Glomerular visceral epithelial cell (primary cell): ENCODE measurements around the gene IBA57.

Experiments
- DNase-seq: peaks from one replicate; pipeline ENCODE4 v3.0.0-alpha.2; 2016; ENCODE audit errors: extremely low spot score

The IBA57 gene

DNA sequence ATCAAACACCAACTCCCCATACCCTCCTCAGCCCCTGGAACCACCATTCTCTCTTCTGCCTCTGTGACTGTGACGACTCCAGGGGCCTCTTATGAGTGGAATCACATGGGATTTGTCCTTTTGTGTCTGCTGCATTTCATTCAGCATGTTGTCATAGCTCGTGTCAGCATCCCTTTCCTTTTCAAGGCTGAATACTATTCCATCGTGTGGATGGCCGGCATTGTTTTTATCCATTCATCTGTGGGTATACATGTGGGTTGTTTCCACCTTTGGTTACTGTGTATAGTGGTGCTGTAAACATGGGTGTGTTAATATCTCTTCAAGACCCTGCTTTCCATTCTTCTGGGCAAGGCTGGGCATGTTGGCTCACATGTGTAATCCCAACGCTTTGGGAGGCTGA, 25.2 kb downstream of the IBA57 start:
- DNase-seq, result no peak

DNA sequence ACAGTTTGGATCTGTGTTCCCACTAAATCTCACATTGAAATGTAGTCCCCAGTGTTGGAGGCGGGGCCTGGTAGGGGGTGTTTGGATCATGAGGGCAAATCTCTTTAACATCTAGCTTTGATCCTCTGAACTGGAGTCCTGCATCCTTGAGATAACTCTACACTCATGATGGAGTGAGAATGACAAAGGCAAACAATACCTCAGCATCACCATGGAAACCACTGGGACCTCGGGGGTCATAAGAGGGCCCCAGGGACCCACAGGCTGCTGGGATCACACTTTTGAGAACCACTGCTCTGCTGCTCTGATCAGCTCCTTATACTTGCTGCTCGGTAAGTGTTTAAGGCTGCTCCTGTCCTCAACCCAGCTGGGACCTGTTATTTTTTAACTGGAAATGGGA, 28.8 kb downstream of the IBA57 start:
- no peak for DNase-seq

DNA sequence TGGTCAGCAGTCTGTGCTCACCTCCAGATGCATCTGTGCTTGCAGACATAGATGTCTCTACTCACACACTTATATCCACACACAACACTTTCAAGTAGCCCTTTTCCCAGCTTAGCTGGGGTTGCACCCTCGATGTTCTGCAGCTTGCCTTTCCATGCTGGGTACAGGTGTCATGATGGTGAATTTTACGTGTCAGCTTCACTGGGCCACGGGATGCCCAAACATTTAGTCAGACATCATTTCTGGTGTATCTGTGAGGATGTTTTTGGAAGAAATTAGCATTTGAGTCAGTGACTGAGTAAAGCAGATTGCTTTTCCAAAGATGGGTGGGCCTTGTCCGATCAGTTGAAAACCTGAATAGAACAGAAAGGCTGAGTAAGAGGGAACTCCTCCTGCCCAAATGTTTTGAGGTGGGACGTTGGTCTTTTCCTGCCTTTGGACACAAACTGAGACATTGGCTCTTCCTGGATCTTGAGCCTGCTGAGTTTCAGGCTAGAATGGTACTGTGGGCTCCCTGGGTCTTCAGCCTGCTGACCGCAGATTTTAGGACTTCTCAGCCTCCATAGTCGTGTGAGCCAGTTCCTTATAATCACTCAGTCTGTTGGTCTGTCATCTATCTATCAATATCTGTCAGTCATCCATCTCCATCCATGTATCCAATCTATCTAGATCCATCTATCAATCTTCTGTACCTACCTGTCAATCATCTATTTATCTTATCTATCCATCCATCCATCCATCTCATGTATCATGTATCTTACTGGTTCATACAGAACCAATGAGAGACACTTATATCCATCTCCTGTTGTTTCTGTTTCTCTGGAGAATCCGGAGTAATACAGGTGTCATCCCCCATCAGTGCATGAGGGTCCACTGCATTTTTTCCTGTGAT, 29.6 kb downstream of the IBA57 start:
- no peak for DNase-seq

DNA sequence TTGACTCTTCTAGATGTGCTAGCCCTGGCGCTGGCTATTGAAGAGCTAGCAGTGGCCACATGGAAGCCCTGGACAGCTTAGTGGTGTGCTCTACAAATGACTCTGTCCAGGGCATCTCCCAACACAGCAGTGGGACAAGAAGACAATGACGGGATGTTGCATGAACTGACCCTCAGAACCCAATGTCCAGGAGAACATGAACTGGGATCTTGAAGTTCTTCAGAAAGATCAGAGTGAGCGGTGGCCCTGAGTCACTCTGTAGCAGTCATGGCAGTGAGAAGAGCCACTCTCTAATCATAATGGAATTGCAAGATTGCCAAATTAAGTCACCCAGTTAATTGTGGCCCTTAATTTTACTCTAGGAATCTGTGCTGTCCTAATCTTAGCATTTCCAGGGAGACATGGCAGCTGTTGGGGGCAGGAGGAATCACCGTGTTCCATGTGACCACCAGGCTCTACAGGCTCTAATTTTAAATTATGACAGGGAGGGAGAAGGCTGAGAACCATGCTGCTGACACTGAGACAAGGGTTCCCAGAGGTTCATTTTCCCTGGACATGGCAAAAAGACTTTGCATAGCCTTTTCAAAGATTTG, 32.0 kb downstream of the IBA57 start:
- no peak for DNase-seq

DNA sequence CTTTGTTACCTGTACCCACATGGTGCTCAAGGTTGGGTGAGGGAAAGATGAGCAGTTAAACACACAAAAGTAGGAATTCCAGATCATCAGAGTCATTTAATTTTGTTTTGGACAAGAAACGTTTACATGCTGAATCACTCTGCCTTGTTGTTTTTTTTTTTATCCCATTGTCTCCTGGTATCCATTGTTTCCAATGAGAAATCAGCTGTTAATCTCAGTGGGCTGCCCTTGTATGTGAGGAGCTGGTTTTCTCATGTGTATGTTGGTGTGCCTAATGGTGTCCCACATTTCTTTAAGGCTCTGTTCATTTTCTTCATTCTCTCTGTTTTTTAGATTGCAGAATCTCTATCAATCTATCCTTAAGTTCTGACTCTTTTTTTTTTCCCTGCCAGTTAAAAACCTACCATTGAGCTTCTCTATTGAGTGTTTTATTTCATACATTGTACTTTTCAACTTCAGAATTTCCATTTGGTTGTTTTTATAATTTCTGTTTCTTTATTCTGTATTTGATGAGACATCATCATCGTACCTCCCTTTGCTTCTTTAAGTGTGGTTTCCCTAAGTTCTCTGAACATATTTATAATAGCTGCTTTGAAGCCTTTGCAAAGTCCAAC, 33.5 kb downstream of the IBA57 start:
- no peak for DNase-seq

DNA sequence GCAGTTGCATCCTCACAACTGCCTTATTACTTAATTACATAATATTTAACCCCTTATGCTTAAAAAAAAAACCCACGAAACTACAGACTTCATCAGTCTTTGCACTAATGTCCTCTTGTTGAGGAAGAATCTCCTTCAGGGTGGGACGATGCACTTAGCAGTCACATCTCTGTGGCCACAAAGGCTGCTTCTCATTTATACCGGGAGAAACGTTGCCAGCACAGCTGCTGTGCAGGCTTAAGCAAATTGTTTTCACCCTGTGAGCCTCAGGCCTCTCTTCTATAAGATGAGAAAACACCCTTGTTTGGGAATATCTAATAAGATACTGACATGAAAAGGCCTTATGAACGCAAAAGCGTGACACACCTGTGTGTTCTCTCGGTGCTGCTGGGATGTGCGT, 39.4 kb downstream of the IBA57 start:
- DNase-seq, result no peak

DNA sequence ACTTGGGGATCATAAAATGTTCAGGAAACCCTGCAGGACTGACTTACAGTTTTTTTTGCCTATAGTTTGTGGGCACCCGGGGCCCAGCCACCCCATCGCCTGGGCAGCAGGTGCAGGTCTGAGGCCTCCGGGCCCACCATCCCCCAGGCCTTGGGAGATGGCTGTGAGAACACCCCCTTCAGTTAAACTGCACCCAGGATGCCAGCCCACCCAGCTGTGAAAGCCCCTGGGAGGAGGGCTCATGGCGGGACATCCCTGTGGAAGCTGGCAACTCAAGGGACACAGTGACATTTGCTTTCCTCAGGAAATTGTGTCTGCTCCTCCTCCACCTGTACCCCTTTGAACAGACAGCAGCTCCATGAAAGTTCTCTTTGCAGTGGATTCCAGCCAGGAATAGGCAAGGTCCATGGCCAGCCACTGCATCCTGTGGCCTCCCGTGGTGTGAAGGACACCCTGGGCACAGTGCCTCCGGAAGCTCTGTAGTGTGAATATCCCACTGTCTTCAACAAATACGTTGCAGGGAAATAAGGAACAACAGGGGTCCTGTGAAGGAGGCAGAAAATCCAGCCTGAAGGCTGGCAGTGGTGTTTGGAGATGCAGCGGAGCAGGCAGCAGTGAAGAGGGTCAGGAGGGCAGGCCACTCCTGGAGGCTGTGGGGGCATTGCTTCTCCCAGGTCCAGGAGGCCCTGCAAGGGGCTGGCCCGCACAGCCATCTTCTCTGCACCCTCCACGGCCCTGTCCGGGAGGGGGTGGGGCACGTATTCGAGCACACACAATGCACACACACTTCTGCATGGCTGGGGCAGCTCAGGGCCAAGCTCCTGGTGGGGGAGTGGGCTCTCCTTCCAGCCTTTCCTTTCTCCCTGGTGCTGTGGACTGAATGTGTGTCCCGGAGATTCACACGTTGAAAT, 40.2 kb downstream of the IBA57 start:
- DNase-seq, result no peak

DNA sequence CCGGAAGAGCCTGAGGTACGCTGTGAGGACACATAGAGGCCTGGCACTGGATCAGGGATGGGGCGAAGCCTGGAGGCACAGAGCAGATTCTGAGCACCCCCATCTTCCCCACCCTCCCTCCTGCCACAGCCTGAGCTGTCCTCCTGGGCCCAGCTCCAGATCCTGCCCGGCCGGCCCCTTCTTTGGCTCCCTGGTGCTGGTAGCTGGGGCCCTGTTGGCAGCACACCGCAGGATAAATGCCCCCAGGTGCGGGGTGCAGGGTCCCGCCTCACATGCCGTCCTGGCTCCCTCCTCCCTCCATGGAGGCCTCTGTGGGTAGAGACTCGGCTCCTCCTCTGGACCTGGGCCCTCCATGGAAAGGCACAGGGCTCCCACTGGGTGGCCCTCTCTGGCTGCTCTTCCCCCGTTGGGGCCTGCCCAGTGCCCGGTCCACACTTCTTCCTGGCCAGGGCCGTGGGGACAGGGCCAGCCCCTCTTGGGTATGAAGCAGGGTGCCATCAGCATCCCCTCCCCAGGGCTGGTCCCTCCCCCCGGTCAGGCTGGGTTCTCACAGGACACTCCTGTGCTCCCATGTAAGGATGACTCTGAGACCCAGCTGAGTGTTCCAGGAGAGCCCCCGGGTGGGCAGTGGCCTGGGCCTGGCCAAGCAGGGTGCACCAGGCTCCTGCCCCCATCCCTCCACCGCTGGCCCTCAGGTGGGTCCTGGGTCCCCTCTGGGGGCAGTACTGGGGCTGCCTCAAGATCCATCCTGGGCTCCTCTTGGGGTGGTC, 41.2 kb downstream of the IBA57 start:
- no peak for DNase-seq

DNA sequence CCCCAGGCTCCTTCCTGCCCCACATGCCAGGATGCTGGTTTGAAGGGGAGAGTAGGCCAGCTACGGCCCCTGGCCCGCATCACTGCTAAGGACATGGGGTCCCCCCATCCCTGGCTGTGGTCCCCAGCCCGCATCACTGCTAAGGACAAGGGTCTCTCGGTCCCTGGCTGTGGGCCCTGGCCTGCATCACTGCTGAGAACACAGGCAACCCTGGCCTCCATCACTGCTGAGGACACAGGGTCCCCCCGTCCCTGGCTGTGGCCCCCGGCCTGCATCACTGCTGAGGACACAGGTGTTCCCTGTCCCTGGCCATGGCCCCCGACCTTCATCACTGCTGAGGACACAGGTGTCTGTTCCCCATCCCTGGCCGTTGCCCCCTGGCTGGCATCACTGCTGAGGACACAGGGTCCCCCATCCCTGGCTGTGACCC, 41.8 kb downstream of the IBA57 start:
- DNase-seq, result no peak

DNA sequence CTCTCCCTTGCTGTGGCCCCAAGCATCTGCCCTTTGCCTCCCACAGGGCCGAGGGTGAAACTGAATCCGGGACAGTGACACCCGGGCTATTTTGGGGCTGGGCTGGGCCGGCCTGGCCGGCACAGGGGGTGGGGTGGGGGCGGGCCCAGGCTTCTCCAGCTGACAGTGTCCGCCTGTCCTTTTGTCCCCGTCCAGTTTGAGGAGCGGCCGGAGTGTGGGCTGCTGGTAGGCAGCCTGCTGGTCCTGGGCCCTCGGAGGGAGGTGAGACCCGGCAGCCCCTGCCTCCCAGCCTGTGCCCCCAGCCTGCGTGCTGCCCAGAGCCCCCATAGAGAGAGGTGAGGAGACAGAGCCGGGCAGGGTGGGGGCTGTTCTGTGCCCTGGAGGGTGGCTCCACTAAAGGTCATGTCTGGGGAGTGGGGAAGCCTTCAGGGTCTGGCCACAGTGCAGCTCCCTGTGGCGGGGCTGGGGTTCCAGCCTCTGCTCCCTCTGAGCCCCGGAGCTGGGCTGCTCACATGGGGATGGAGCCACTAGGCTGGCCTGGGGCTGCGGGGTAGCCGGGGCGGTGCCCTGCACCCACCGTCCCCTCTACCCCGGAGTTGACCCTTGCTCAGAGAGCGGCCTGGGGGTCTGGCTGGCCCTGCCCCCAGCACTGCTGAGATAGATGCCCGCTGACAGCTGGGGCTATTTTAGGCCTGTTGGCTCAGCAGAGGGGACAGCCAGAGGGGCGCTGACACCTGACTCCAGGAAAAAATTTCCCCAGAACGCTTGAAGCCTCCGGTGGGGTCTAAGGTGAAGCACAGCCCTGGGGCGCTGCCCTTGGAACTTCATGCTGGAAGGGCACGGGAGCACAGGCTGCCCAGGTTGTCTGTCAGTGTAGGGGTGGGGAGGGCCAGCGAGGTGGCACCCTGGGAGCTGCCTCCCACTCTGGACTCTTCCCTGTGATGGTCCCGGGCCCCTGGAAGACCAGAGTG, 42.5 kb downstream of the IBA57 start, which contains the start of gene OBSCN:
OBSCN (plus strand) TSS at position 194 of the 971 bp plus-strand sequence. CDS start 3,740 bp downstream, outside the sequence.
- no peak for DNase-seq

DNA sequence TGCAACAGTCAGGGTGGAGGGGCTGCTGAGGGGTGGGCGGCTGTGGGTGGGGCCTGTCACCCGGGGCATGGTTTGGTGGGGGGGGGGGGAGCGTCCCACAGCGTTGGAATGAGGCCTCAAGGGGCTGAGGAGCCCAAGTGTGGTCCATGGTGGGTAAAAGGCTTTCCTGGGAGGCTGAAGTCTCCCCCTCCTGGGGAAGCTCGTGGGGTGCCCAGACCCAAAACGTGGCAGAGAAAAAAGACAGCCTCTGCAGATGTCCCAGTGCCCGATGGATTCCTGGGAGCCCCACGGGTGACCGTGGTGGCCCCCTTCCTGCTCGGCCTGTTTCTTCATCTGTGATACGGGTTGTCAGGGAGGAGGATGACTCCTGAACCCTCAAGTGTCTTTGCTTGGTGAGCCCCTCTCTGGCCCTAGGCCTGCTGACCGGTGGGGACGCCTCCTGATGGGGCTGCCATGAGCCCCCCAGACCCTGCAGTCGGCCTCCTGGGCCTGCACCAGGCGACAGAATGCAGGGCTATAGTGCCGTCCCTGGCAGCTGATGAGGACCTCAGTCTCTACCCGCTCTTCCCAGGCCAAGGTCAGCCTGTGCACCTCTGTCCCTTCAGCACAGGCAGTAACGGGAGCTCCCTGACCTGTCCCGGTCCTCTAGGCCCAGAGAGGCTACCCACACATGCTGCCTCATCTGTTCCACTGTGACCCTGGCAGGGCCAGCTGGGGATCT, 43.4 kb downstream of the IBA57 start:
- no peak for DNase-seq

DNA sequence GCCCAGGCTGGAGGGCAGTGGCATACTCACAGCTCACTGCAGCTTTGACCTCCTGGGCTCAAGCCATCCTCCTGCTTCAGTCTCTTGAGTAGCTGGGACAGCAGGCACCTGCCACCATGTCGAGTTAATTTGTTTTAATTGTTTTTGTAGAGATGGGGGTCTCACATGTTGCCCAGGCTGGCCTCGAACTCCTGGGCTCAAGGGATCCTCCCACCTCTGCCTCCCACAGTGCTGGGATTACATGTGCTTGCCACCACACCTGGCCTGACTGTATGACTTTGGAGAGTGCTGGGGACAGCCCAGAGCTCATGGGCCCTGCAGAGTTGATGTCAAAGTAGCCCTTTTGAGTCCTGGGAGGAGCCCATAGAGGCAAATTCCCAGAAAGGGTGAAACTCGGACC, 44.1 kb downstream of the IBA57 start:
- no peak for DNase-seq

DNA sequence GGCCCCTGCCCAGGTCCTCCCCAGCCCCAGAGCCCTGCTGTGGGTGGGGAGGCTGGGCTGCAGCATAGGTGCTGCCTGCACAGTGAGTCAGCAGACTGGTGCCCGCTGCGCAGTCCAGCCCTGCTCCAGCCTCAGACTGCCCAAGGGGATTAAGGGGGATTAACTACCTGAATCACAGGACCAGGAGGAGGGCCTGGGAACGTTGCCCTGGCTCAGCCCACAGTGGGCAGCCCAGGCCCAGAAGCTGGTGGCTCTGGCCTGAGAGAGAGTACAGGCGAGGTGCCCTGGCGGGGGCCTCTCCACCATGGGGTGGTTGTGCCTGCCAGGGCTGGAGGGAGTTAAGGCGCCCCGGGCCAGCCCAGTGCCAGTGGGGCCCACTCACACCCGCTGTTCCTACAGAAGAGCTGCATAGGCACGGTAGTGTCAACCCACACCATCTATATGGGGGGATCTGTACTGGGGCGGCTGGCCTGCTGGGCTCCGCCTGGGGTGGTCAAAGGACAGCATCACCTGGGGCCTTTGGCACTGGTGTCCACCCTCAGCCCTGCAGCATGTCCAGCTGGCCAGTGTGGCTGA, 44.6 kb downstream of the IBA57 start:
- DNase-seq, result peak; percentile 42

DNA sequence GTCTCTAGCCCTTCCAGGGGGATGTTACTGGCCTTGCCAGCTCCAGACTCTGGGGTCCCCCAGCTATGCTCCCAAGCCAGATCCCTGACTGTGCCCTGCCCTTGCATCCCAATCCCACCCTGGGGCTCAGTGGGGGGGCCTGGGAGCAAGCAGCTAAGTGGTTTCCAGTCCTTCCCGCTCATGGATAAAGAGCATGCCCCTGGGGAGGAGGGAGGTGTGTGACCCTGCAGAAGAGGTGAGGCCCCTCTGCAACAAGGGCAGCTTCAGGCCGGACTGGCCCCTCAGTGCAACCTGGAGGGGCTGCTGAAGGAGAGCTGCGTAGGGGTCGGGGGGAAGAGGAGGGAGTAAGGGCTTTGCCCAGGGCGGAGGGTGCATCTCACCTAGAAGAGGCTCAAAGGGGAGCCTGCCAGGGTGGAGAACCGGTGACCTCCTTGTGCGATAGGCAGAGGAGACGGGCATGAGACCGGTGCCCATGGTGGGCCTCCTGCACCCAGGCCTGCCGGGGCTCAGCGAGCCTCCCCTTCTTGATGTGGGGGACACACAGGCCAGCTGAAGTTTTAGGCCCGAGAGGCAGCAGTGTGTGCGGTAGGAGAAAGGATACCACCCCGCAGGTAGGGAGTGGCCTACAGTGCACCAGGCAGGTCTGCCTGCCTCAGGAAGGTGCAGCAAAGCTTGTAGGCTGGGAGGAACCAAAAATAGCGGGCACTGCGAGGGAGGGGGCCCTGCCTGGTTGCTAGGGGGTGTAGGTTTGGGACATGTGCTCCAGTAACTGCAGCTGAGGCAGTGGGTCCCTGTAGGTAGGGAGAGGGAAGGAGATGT, 45.3 kb downstream of the IBA57 start:
- DNase-seq, result no peak

DNA sequence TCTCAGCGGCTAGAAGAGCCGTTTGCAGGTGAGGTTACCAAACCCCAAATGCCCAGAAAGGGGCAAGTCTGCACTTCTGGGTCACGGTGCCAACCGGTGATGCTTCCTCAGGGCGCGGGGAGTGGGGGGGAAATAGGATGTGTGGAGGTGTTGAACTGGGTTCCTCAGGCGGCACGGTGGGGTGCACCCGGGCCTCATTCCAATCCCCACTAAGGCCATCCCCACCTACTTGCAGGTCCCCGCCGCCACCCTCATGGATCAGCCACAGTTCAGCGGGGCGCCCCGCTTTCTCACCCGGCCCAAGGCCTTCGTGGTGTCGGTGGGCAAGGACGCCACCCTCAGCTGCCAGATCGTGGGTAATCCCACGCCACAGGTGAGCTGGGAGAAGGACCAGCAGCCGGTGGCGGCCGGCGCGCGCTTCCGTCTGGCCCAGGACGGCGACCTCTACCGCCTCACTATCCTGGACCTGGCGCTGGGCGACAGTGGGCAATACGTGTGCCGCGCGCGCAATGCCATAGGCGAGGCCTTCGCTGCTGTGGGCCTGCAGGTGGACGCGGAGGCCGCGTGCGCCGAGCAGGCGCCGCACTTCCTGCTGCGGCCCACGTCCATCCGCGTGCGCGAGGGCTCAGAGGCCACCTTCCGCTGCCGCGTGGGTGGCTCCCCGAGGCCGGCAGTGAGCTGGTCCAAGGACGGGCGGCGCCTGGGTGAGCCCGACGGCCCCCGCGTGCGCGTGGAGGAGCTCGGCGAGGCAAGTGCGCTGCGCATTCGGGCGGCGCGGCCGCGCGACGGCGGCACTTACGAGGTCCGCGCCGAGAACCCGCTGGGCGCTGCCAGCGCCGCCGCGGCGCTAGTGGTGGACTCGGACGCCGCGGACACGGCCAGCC, 46.2 kb downstream of the IBA57 start:
- DNase-seq, result no peak

DNA sequence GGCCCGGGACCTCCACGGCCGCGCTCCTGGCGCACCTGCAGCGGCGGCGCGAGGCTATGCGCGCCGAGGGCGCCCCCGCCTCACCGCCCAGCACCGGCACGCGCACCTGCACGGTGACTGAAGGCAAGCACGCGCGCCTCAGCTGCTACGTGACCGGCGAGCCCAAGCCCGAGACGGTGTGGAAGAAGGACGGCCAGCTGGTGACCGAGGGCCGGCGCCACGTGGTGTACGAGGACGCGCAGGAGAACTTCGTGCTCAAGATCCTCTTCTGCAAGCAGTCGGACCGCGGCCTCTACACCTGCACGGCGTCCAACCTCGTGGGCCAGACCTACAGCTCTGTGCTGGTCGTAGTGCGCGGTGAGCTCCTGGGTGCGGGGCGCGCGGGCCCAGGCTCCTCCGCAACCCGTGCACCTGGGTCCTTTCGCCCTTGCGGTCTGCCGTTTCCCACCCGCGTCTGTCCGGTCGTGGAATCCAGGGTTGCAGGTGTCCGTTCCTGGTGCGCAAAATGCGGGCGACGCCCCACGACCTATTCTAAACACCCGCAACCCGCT, 46.9 kb downstream of the IBA57 start:
- no peak for DNase-seq
